Medulla oblongata (tissue), 1 donor: ENCODE results near the gene TMUB2.
A peak's percentile ranks its signal among the peaks of the same experiment; 100 is the strongest.
"Not testable (repeated sequence)": the region's sequence is repeated elsewhere in the genome, so short reads cannot be mapped to it uniquely, and the experiment has no call there.

ENCODE experiments used
- DNase-seq: peaks from one replicate; pipeline ENCODE4 v3.0.0-alpha.2; 2015; ENCODE audit errors: extremely low spot score

Gene TMUB2

GRCh38 chr17:44219108-44219615 is 32.4 kb downstream of the TMUB2 start:
- peak; percentile 45 for DNase-seq

GRCh38 chr17:44219616-44220212 is 32.9 kb downstream of the TMUB2 start, which contains the start of gene UBTF:
TSS of gene UBTF (minus strand) at chr17:44219675. CDS start at chr17:44218229, 1,446 bp downstream.
- peak; percentile 70 for DNase-seq

- DNase-seq = no peak
Observed at GRCh38 chr17:44220213-44221083, 33.7 kb downstream of the TMUB2 start.

GRCh38 chr17:44221084-44221861 is 34.5 kb downstream of the TMUB2 start:
- peak; percentile 77 for DNase-seq

- no peak for DNase-seq
Observed at GRCh38 chr17:44221862-44222111, 35.0 kb downstream of the TMUB2 start.

- peak; percentile 94 for DNase-seq
Observed at GRCh38 chr17:44222112-44222869, 35.5 kb downstream of the TMUB2 start.

GRCh38 chr17:44223541-44224071 is 36.8 kb downstream of the TMUB2 start:
- peak; percentile 34 for DNase-seq

- DNase-seq = no peak
Observed at GRCh38 chr17:44229090-44229489, 42.3 kb downstream of the TMUB2 start.

- no peak for DNase-seq
Observed at GRCh38 chr17:44230140-44230539, 43.4 kb downstream of the TMUB2 start.

- DNase-seq = no peak
Observed at GRCh38 chr17:44232061-44232460, 45.3 kb downstream of the TMUB2 start.

- no peak for DNase-seq
Observed at GRCh38 chr17:44233582-44233981, 46.8 kb downstream of the TMUB2 start.

GRCh38 chr17:44235583-44235936 is 48.8 kb downstream of the TMUB2 start:
- no peak for DNase-seq

- DNase-seq = no peak
Observed at GRCh38 chr17:44236444-44236991, 49.7 kb downstream of the TMUB2 start.

GRCh38 chr17:44237886-44238285 is 51.1 kb downstream of the TMUB2 start:
- DNase-seq = not testable (repeated sequence)

- peak; percentile 46 for DNase-seq
Observed at GRCh38 chr17:44241106-44241624, 54.4 kb downstream of the TMUB2 start.
